Osteoblast (primary cell): ENCODE measurements around the gene MIA2. TPM values are rescaled to one million over a fixed set of nuclear protein-coding genes. Genes with fewer than 3 reads are reported as not detected.
"Not testable (repeated sequence)": the region's sequence is repeated elsewhere in the genome, so short reads cannot be mapped to it uniquely, and the experiment has no call there.

Experiments
- DNase-seq: peaks from one replicate; pipeline ENCODE4 v3.0.0; 2011; ENCODE audit warnings: low spot score, mixed read lengths; ENCODE audit not compliant: insufficient read length; ENCODE audit errors: missing footprints
- H2AFZ ChIP-seq: 2 replicates; pipeline ENCODE4 v1.6.0; 2011; ENCODE audit warnings: mild to moderate bottlenecking, low read length
- H3K27ac ChIP-seq: 2 replicates; pipeline ENCODE4 v1.5.1; 2011; ENCODE audit warnings: mild to moderate bottlenecking, low read depth, low read length, moderate library complexity
- H3K27me3 ChIP-seq: 2 replicates; pipeline ENCODE4 v1.6.0; 2012; ENCODE audit warnings: mild to moderate bottlenecking, control low read depth, inconsistent platforms, low read length, moderate library complexity; ENCODE audit not compliant: insufficient read depth
- H3K36me3 ChIP-seq: 2 replicates; pipeline ENCODE4 v1.5.1; 2011; ENCODE audit warnings: mild to moderate bottlenecking, low read length, control low read depth, moderate library complexity; ENCODE audit not compliant: insufficient read depth
- H3K4me1 ChIP-seq: 2 replicates; pipeline ENCODE4 v1.5.1; 2011; ENCODE audit warnings: mild to moderate bottlenecking, low read length, control low read depth, moderate library complexity; ENCODE audit not compliant: insufficient read depth
- H3K4me2 ChIP-seq: 2 replicates; pipeline ENCODE4 v1.6.0; 2011; ENCODE audit warnings: mild to moderate bottlenecking, low read length; ENCODE audit not compliant: insufficient read depth
- H3K4me3 ChIP-seq: fragments of 200-600 bp; sonication (generic); 3 replicates; pipeline ENCODE4 v1.5.1; 2012; ENCODE audit warnings: mild to moderate bottlenecking, low read length, inconsistent platforms; ENCODE audit not compliant: insufficient read depth
- H3K79me2 ChIP-seq: 2 replicates; pipeline ENCODE4 v1.6.0; 2012; ENCODE audit warnings: mild to moderate bottlenecking, low read length, control low read depth, inconsistent platforms; ENCODE audit not compliant: insufficient read depth
- H3K9me3 ChIP-seq: 2 replicates; pipeline ENCODE4 v1.5.1; 2011; ENCODE audit warnings: low read depth, low read length, control low read depth
- H4K20me1 ChIP-seq: 2 replicates; pipeline ENCODE4 v1.6.0; 2012; ENCODE audit warnings: mild to moderate bottlenecking, low read length, control low read depth; ENCODE audit not compliant: insufficient read depth
- total RNA-seq: library from RNA; depleted of rRNA; stranded (reverse); fragments of >200 nt; gene quantifications from 2 replicates; pipeline ENCODE4 v1.2.3, GENCODE V29; 2012
- TF ChIP-seq, protein P1 (sequence below): IDR thresholded peaks from 2 replicates; pipeline ENCODE4 v1.5.1; 2011; ENCODE audit warnings: mild to moderate bottlenecking, low read depth, low read length, moderate library complexity; ENCODE audit errors: extremely low read depth

The MIA2 gene
- total RNA-seq, 1 donor = 25.0 TPM

GRCh38 chr14:39232554-39233415, 930 bp upstream of the MIA2 start:
- peak overlapping the region; percentile 87 for H2AFZ ChIP-seq
- H3K4me2 ChIP-seq = peak overlapping the region; percentile 70

DNA sequence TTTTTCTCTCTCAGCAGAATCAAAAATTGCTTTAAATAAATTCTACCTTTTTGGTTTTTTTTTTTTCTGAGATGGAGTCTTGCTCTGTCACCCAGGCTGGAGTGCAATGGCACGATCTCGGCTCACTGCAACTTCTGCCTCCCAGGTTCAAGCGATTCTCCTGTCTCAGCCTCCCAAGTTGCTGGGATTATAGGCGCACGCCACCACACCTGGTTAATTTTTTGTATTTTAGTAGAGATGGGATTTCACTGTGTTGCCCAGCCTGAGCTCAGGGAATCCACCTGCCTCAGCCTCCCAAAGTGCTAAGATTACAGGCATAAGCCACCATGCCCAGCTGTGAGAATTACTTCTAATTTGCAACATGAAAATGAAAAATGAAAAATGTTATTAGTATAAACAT, 1.3 kb downstream of the MIA2 start:
- not testable (repeated sequence) for H3K36me3 ChIP-seq, H3K27me3 ChIP-seq, H4K20me1 ChIP-seq, H3K79me2 ChIP-seq, DNase-seq, H2AFZ ChIP-seq, H3K9me3 ChIP-seq, H3K4me3 ChIP-seq, H3K4me2 ChIP-seq, H3K27ac ChIP-seq
- peaks cover 14% of the 10 kb centered on the region for H3K4me1 ChIP-seq

More at GRCh38 chr14:39232554-39233415, 930 bp upstream of the MIA2 start:
- no peaks in the 10 kb centered on the region for H4K20me1 ChIP-seq
- peak overlapping the region; percentile 24 for H3K4me3 ChIP-seq
- H3K9me3 ChIP-seq = no peaks in the 10 kb centered on the region
- H3K27me3 ChIP-seq = no peaks in the 10 kb centered on the region
- H3K36me3 ChIP-seq = no peaks in the 10 kb centered on the region
- TF ChIP-seq, protein P1, sequence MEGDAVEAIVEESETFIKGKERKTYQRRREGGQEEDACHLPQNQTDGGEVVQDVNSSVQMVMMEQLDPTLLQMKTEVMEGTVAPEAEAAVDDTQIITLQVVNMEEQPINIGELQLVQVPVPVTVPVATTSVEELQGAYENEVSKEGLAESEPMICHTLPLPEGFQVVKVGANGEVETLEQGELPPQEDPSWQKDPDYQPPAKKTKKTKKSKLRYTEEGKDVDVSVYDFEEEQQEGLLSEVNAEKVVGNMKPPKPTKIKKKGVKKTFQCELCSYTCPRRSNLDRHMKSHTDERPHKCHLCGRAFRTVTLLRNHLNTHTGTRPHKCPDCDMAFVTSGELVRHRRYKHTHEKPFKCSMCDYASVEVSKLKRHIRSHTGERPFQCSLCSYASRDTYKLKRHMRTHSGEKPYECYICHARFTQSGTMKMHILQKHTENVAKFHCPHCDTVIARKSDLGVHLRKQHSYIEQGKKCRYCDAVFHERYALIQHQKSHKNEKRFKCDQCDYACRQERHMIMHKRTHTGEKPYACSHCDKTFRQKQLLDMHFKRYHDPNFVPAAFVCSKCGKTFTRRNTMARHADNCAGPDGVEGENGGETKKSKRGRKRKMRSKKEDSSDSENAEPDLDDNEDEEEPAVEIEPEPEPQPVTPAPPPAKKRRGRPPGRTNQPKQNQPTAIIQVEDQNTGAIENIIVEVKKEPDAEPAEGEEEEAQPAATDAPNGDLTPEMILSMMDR = no peak
- peak overlapping the region; percentile 43 for H3K27ac ChIP-seq
- no peak for DNase-seq
- H3K79me2 ChIP-seq = no peaks in the 10 kb centered on the region
- H3K4me1 ChIP-seq = peaks cover 17% of the 10 kb centered on the region

DNA sequence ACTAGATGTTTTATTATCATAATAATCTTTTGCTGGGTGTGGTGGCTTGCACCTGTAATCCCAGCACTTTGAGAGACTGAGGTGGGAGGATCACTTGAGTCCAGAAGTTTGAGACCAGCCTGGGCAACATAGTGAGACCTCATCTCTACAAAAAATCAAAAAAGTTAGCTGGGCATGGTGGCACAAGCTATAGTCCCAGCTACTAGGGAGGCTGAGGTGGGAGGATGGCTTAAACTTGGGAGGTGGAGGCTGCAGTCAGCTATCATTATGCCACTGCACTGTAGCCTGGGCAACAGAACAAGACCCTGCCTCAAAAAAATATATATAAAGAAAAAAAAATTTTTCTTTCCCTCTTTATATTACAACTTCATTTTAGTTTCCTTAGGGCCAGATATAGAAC, 1.8 kb downstream of the MIA2 start:
- H2AFZ ChIP-seq, H3K79me2 ChIP-seq, H3K27me3 ChIP-seq, H3K4me2 ChIP-seq, H3K4me3 ChIP-seq, H4K20me1 ChIP-seq, DNase-seq, H3K9me3 ChIP-seq, H3K36me3 ChIP-seq, H3K27ac ChIP-seq: not testable (repeated sequence)
- H3K4me1 ChIP-seq = peaks cover 14% of the 10 kb centered on the region

DNA sequence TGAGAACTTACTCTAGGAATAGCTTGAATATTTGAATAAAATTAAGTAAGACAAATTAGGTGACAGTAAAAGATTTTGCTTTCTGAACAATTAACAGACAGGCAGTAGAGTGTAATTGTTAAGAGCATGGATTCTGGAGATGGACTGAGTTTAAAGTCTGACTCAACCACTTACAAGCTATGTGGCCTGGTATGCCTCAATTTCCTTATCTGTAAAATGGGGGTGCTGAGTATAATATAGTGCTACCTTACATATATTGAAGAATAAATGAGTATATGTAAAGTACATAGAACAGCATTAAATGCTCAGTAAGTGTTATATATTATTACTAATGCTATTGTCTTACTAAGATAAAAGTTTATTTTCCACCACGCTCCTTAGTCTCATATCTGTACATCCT, 7.1 kb downstream of the MIA2 start:
- Histone ChIP-seq H2AFZ (no peak overlapping the region), H3K4me2 (no peak overlapping the region), H3K27me3 (no peaks in the 10 kb centered on the region)

More for the DNA sequence above, 7.1 kb downstream of the MIA2 start:
- no peak overlapping the region for H3K4me3 ChIP-seq
- TF ChIP-seq, protein P1 = no peak
- no peaks in the 10 kb centered on the region for H3K36me3 ChIP-seq
- H3K4me1 ChIP-seq = peaks cover 6% of the 10 kb centered on the region
- H3K9me3 ChIP-seq = no peaks in the 10 kb centered on the region
- H3K27ac ChIP-seq = no peak overlapping the region
- no peaks in the 10 kb centered on the region for H4K20me1 ChIP-seq
- H3K79me2 ChIP-seq = no peaks in the 10 kb centered on the region
- DNase-seq = no peak
